Osteoblast (primary cell): ENCODE data around the gene KRT27. TPM values are rescaled to one million over a fixed set of nuclear protein-coding genes. Genes with fewer than 3 reads are reported as not detected.
A peak's percentile ranks its signal among the peaks of the same experiment; 100 is the strongest.

Source experiments
- DNase-seq: peaks from one replicate; pipeline ENCODE4 v3.0.0; 2011; ENCODE audit warnings: low spot score, mixed read lengths; ENCODE audit not compliant: insufficient read length; ENCODE audit errors: missing footprints
- H2AFZ ChIP-seq: 2 replicates; pipeline ENCODE4 v1.6.0; 2011; ENCODE audit warnings: mild to moderate bottlenecking, low read length
- H3K27ac ChIP-seq: 2 replicates; pipeline ENCODE4 v1.5.1; 2011; ENCODE audit warnings: mild to moderate bottlenecking, low read depth, low read length, moderate library complexity
- H3K27me3 ChIP-seq: 2 replicates; pipeline ENCODE4 v1.6.0; 2012; ENCODE audit warnings: mild to moderate bottlenecking, control low read depth, inconsistent platforms, low read length, moderate library complexity; ENCODE audit not compliant: insufficient read depth
- H3K36me3 ChIP-seq: 2 replicates; pipeline ENCODE4 v1.5.1; 2011; ENCODE audit warnings: mild to moderate bottlenecking, low read length, control low read depth, moderate library complexity; ENCODE audit not compliant: insufficient read depth
- H3K4me1 ChIP-seq: 2 replicates; pipeline ENCODE4 v1.5.1; 2011; ENCODE audit warnings: mild to moderate bottlenecking, low read length, control low read depth, moderate library complexity; ENCODE audit not compliant: insufficient read depth
- H3K4me2 ChIP-seq: 2 replicates; pipeline ENCODE4 v1.6.0; 2011; ENCODE audit warnings: mild to moderate bottlenecking, low read length; ENCODE audit not compliant: insufficient read depth
- H3K4me3 ChIP-seq: fragments of 200-600 bp; sonication (generic); 3 replicates; pipeline ENCODE4 v1.5.1; 2012; ENCODE audit warnings: mild to moderate bottlenecking, low read length, inconsistent platforms; ENCODE audit not compliant: insufficient read depth
- H3K79me2 ChIP-seq: 2 replicates; pipeline ENCODE4 v1.6.0; 2012; ENCODE audit warnings: mild to moderate bottlenecking, low read length, control low read depth, inconsistent platforms; ENCODE audit not compliant: insufficient read depth
- H3K9me3 ChIP-seq: 2 replicates; pipeline ENCODE4 v1.5.1; 2011; ENCODE audit warnings: low read depth, low read length, control low read depth
- H4K20me1 ChIP-seq: 2 replicates; pipeline ENCODE4 v1.6.0; 2012; ENCODE audit warnings: mild to moderate bottlenecking, low read length, control low read depth; ENCODE audit not compliant: insufficient read depth
- CTCF ChIP-seq: IDR thresholded peaks from 2 replicates; pipeline ENCODE4 v1.5.1; 2011; ENCODE audit warnings: mild to moderate bottlenecking, low read depth, low read length, moderate library complexity; ENCODE audit errors: extremely low read depth
- total RNA-seq: library from RNA; depleted of rRNA; stranded (reverse); fragments of >200 nt; gene quantifications from 2 replicates; pipeline ENCODE4 v1.2.3, GENCODE V29; 2012

The KRT27 gene
- total RNA-seq, 1 donor, result not detected

- H2AFZ ChIP-seq, result no peak overlapping the region
- H3K9me3 ChIP-seq, result no peaks in the 10 kb centered on the region
- no peak for DNase-seq
- no peak for TF ChIP-seq CTCF
- peaks cover 18% of the 10 kb centered on the region for H3K4me1 ChIP-seq
- no peaks in the 10 kb centered on the region for H3K36me3 ChIP-seq
- no peaks in the 10 kb centered on the region for H3K79me2 ChIP-seq
- H3K27ac ChIP-seq, result peak overlapping the region; percentile 12
- H3K4me2 ChIP-seq, result peak overlapping the region; percentile 25
- H4K20me1 ChIP-seq, result no peaks in the 10 kb centered on the region
- H3K27me3 ChIP-seq, result no peaks in the 10 kb centered on the region
- no peak overlapping the region for H3K4me3 ChIP-seq
Observed at GRCh38 chr17:40809721-40810421, 27.5 kb upstream of the KRT27 start.

GRCh38 chr17:40806131-40806530, 23.8 kb upstream of the KRT27 start:
- no peaks in the 10 kb centered on the region for H3K9me3 ChIP-seq
- peaks cover 17% of the 10 kb centered on the region for H3K4me1 ChIP-seq
- H3K27ac ChIP-seq, result no peak overlapping the region
- no peak for TF ChIP-seq CTCF
- H4K20me1 ChIP-seq, result no peaks in the 10 kb centered on the region
- peaks cover under 1% of the 10 kb centered on the region for H3K27me3 ChIP-seq
- no peak overlapping the region for H3K4me2 ChIP-seq
- no peak for DNase-seq
- no peaks in the 10 kb centered on the region for H3K79me2 ChIP-seq
- no peak overlapping the region for H3K4me3 ChIP-seq
- no peaks in the 10 kb centered on the region for H3K36me3 ChIP-seq
- no peak overlapping the region for H2AFZ ChIP-seq

- Histone ChIP-seq H3K79me2 (no peaks in the 10 kb centered on the region), H3K27ac (no peak overlapping the region), H4K20me1 (no peaks in the 10 kb centered on the region), H3K36me3 (no peaks in the 10 kb centered on the region), H3K4me2 (no peak overlapping the region), H3K4me3 (no peak overlapping the region), H3K9me3 (no peaks in the 10 kb centered on the region), H3K27me3 (peaks cover 16% of the 10 kb centered on the region), H2AFZ (no peak overlapping the region), H3K4me1 (no peaks in the 10 kb centered on the region)
- TF ChIP-seq CTCF, result peak; percentile 96
- DNase-seq, result peak; percentile 87
Observed at GRCh38 chr17:40803617-40804082, 21.3 kb upstream of the KRT27 start.

GRCh38 chr17:40801157-40801556, 18.8 kb upstream of the KRT27 start:
- DNase-seq, result no peak
- H3K4me3 ChIP-seq, result no peak overlapping the region
- no peak overlapping the region for H3K27ac ChIP-seq
- no peak for TF ChIP-seq CTCF
- no peak overlapping the region for H2AFZ ChIP-seq
- no peaks in the 10 kb centered on the region for H3K4me1 ChIP-seq
- H3K9me3 ChIP-seq, result no peaks in the 10 kb centered on the region
- no peaks in the 10 kb centered on the region for H4K20me1 ChIP-seq
- no peaks in the 10 kb centered on the region for H3K36me3 ChIP-seq
- H3K79me2 ChIP-seq, result no peaks in the 10 kb centered on the region
- no peak overlapping the region for H3K4me2 ChIP-seq
- peaks cover 34% of the 10 kb centered on the region for H3K27me3 ChIP-seq
